ENCODE results near the gene PARP3.
"Not testable (repeated sequence)": the region's sequence is repeated elsewhere in the genome, so short reads cannot be mapped to it uniquely, and the experiment has no call there.

The PARP3 gene

GRCh38 chr3:51986010-51986947 is 44.1 kb downstream of the PARP3 start:
- no peak for DNase-seq

GRCh38 chr3:51987568-51987967 is 45.4 kb downstream of the PARP3 start:
- no peak for DNase-seq

- no peak for DNase-seq
Measured at GRCh38 chr3:51988286-51989146, 46.4 kb downstream of the PARP3 start.

GRCh38 chr3:51990501-51990971 is 48.4 kb downstream of the PARP3 start:
- DNase-seq: not testable (repeated sequence)

- no peak for DNase-seq
Measured at GRCh38 chr3:51992017-51992682, 50.0 kb downstream of the PARP3 start.

GRCh38 chr3:51993657-51994056 is 51.5 kb downstream of the PARP3 start:
- DNase-seq: not testable (repeated sequence)

GRCh38 chr3:51994530-51994929 is 52.4 kb downstream of the PARP3 start:
- no peak for DNase-seq

- DNase-seq: peak; percentile 69 to 70
Measured at GRCh38 chr3:51995346-51996163, 53.4 kb downstream of the PARP3 start, which contains the start of gene RPL29. Gene RPL29 (minus strand): TSS chr3:51995895. CDS start chr3:51995461, 434 bp downstream.

GRCh38 chr3:51997172-51997571 is 55.0 kb downstream of the PARP3 start:
- no peak for DNase-seq

GRCh38 chr3:51997935-51998596 is 55.9 kb downstream of the PARP3 start:
- DNase-seq: no peak
